Thymus (tissue), 11 donors: Measurements from ENCODE around the gene RPS27A. TPM values are rescaled to one million over a fixed set of nuclear protein-coding genes. Genes with fewer than 3 reads are reported as not detected.
"Not testable (repeated sequence)": the region's sequence is repeated elsewhere in the genome, so short reads cannot be mapped to it uniquely, and the experiment has no call there.

Source experiments
- DNase-seq, 9 donors: peaks; one replicate each; pipeline ENCODE4 v3.0.0-alpha.2; 2013; ENCODE audit warnings: low spot score in 9 of 9, low read depth in 6 of 9, missing footprints in 1 of 9
- H3K27ac ChIP-seq, 2 donors: one replicate each; pipeline ENCODE4 v1.5.1; 2013; ENCODE audit warnings: control low read depth in 1 of 2, low read depth in 1 of 2, low read length in 1 of 2, mild to moderate bottlenecking in 1 of 2, moderate library complexity in 1 of 2
- H3K27me3 ChIP-seq, 2 donors: one replicate each; pipeline ENCODE4 v1.5.1; 2013; ENCODE audit warnings: low read length in 1 of 2; ENCODE audit not compliant: control insufficient read depth in 2 of 2, insufficient read depth in 1 of 2
- H3K36me3 ChIP-seq, 2 donors: one replicate each; pipeline ENCODE4 v1.5.1; 2013; ENCODE audit warnings: low read length in 1 of 2, mild to moderate bottlenecking in 1 of 2, moderate library complexity in 1 of 2; ENCODE audit not compliant: control insufficient read depth in 2 of 2, insufficient read depth in 2 of 2
- H3K4me1 ChIP-seq, 2 donors: one replicate each; pipeline ENCODE4 v1.5.1; 2013; ENCODE audit warnings: low read length in 2 of 2; ENCODE audit not compliant: control insufficient read depth in 2 of 2, insufficient read depth in 2 of 2
- H3K4me3 ChIP-seq, 2 donors: one replicate each; pipeline ENCODE4 v1.5.1; 2013; ENCODE audit warnings: low read length in 2 of 2, control low read depth in 1 of 2, mild to moderate bottlenecking in 1 of 2
- H3K9me3 ChIP-seq, 2 donors: one replicate each; pipeline ENCODE4 v1.5.1; 2013; ENCODE audit warnings: low read length in 1 of 2, mild to moderate bottlenecking in 1 of 2; ENCODE audit not compliant: control insufficient read depth in 2 of 2, insufficient read depth in 1 of 2
- WGBS: extraction: QIAGEN DNeasy Blood & Tissue Kit; methylation state at CpG from one replicate; pipeline ENCODE4 v1.1.7; 2013; 5-methylcytosine and 5-hydroxymethylcytosine counted together
- polyA plus RNA-seq: library from polyadenylated mRNA; stranded (reverse); fragments of 200-250 nt; gene quantifications from one replicate; pipeline ENCODE4 v1.2.3, GENCODE V29; 2013
- total RNA-seq: library from RNA; stranded (reverse); fragments of 120-200 nt; gene quantifications from one replicate; pipeline ENCODE4 v1.2.4, GENCODE V29; 2013
- donor health status: healthy.

RPS27A gene
- total and polyA plus RNA-seq, 2 donors, result 2,697 to 3,745 TPM

- not testable (repeated sequence) for DNase-seq, H3K36me3 ChIP-seq, H3K4me3 ChIP-seq, H3K27me3 ChIP-seq, H3K27ac ChIP-seq, H3K9me3 ChIP-seq, H3K4me1 ChIP-seq
- WGBS, result 84% methylated on average over 10 of the region's 10 CpGs
Observed at GRCh38 chr2:55279214-55279835, 46.8 kb downstream of the RPS27A start.

- 96% methylated on average over 7 of the region's 7 CpGs for WGBS
Observed at GRCh38 chr2:55279859-55280424, 47.5 kb downstream of the RPS27A start.

GRCh38 chr2:55280851-55281546, 48.5 kb downstream of the RPS27A start:
- not testable (repeated sequence) for H3K9me3 ChIP-seq, H3K36me3 ChIP-seq, H3K27ac ChIP-seq, H3K4me1 ChIP-seq, H3K4me3 ChIP-seq, H3K27me3 ChIP-seq, DNase-seq
- 89% methylated on average over 5 of the region's 5 CpGs for WGBS

More at GRCh38 chr2:55279859-55280424, 47.5 kb downstream of the RPS27A start:
- not testable (repeated sequence) for H3K4me1 ChIP-seq, H3K4me3 ChIP-seq, H3K27me3 ChIP-seq, DNase-seq, H3K36me3 ChIP-seq, H3K9me3 ChIP-seq, H3K27ac ChIP-seq

GRCh38 chr2:55282110-55282917, 49.8 kb downstream of the RPS27A start:
- DNase-seq, result peak; percentile 47 to 88 (median 62)
- Histone ChIP-seq H3K9me3 (peaks cover 0 to 1% of the 10 kb centered on the region in 2 donors), H3K36me3 (peaks cover 0 to 3% of the 10 kb centered on the region in 2 donors), H3K4me3 (peak overlapping the region; percentile 81), H3K4me1 (peaks cover 4 to 10% of the 10 kb centered on the region in 2 donors), H3K27me3 (peaks cover 0 to 2% of the 10 kb centered on the region in 2 donors), H3K27ac (peak overlapping the region; percentile 76 to 91)
- 4% methylated on average over 60 of the region's 60 CpGs for WGBS

GRCh38 chr2:55283083-55283482, 50.6 kb downstream of the RPS27A start:
- 97% methylated on average over 12 of the region's 12 CpGs for WGBS
- no peak overlapping the region for H3K4me3 ChIP-seq

More at GRCh38 chr2:55283083-55283482, 50.6 kb downstream of the RPS27A start:
- Histone ChIP-seq H3K4me1 (peaks cover 4 to 10% of the 10 kb centered on the region in 2 donors), H3K36me3 (peaks cover 0 to 3% of the 10 kb centered on the region in 2 donors), H3K27me3 (peaks cover 0 to 2% of the 10 kb centered on the region in 2 donors), H3K27ac (no peak overlapping the region), H3K9me3 (peaks cover 0 to 1% of the 10 kb centered on the region in 2 donors)
- DNase-seq, result no peak

Other genes starting within 250 kb of the RPS27A start
- 42.9 TPM for gene RTN4, start 182.2 kb upstream of the RPS27A start, total RNA-seq
- 183 TPM for gene RTN4, start 182.2 kb upstream of the RPS27A start, polyA plus RNA-seq
- gene CLHC1, start 395 bp upstream of the RPS27A start, total RNA-seq, result 9.4 TPM
- 20.1 TPM for gene CLHC1, start 395 bp upstream of the RPS27A start, polyA plus RNA-seq
- gene MTIF2, start 36.5 kb downstream of the RPS27A start, total RNA-seq, result 33.0 TPM
- gene MTIF2, start 36.5 kb downstream of the RPS27A start, polyA plus RNA-seq, result 29.2 TPM
- gene CCDC88A, start 187.2 kb downstream of the RPS27A start, total RNA-seq, result 40.8 TPM
- 39.6 TPM for gene CCDC88A, start 187.2 kb downstream of the RPS27A start, polyA plus RNA-seq